Stimulated activated CD8-positive, alpha-beta memory T cell treated with anti-CD3 and anti-CD28 coated beads, Interleukin-4, amount 100 ng/mL, for 1 hour (primary cell): ENCODE measurements around the gene RAB39A.
"Not testable (repeated sequence)": the region's sequence is repeated elsewhere in the genome, so short reads cannot be mapped to it uniquely, and the experiment has no call there.

Source experiments
- DNase-seq, 2 donors: peaks; one replicate each; pipeline ENCODE4 v3.0.0-alpha.2; 2020; ENCODE audit warnings: low read depth in 2 of 2, low spot score in 1 of 2

The RAB39A gene, protein sequence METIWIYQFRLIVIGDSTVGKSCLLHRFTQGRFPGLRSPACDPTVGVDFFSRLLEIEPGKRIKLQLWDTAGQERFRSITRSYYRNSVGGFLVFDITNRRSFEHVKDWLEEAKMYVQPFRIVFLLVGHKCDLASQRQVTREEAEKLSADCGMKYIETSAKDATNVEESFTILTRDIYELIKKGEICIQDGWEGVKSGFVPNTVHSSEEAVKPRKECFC

DNA sequence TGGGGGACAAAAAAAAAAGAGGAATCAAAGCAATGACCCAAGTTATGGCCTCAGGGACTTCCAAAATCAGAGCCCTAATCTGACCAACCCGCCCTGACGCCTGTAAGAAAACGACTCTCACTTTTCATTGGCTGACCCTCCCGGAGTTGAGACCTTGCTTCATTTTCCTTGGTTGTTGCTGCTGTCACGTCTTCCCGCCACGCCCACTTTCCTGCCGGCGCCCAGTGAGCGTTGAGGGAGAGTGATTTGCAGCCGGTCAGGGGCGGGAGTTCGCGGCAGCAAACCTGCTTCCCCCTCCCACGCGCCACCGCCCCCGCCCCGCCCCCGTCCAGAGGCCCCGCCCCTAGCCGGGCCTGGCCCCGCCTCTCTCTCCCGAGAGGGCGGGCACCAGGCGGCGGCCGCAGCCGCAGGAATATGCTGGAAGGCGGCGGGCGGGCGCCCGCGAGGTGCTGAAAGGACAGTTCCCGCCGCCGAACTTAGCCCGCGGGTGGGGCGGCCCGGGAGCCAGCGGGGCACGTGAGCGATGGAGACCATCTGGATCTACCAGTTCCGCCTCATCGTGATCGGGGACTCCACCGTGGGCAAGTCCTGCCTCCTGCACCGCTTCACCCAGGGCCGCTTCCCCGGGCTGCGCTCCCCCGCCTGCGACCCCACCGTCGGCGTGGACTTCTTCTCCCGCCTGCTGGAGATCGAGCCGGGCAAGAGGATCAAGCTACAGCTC is at the start of gene RAB39A:
Gene RAB39A (plus strand): TSS at position 403 of the 721 bp plus-strand sequence. CDS start 121 bp downstream, at position 524.
- peak in 1 of 2 donors; percentile 14 for DNase-seq

DNA sequence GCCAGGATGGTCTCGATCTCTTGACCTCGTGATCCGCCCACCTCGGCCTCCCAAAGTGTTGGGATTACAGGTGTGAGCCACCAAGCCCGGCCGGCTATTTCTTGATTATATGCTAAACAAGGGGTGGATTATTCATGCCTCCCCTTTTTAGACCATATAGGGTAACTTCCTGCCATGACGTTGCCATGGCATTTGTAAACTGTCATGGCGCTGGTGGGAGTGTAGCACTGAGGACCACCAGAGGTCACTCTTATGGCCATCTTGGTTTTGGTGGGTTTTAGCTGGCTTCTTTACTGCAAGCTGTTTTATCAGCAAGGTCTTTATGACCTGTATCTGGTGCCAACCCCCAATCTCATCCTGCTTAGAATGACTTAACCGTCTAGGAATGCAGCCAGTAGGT is 46.8 kb upstream of the RAB39A start:
- DNase-seq, result not testable (repeated sequence)

DNA sequence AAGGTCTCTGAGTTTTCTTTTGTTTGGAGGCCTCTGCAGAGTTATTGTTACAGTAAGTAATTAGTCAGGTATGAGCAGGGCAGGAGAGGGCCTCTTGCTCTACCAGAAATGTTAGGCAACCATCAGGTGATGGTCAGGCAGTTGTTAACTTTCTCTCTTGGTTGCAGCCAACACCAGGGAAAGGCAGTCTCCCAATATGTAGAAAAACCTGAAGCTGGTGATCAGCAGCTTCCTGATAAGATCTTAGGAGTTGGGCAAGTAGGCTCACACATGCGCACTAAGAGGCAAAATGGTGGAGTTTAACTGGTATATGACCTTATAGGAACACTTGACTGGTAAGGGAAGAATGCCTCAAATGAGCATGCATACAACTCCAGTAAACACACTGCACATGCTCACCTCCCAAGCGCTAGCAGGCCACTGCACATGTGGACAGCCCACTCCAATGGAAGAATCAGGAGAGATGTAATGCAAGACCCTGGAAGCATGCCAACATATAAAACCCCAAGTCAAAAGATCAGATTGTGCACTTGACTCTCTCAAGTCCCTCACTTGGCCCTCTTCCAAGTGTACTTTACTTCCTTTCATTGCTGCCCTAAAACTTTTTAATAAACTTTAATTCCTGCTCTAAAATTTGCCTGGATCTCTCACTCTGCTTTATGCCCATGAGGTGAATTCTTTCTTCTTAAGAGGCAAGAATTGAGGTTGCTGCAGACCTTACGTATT is 46.0 kb upstream of the RAB39A start:
- no peak for DNase-seq

DNA sequence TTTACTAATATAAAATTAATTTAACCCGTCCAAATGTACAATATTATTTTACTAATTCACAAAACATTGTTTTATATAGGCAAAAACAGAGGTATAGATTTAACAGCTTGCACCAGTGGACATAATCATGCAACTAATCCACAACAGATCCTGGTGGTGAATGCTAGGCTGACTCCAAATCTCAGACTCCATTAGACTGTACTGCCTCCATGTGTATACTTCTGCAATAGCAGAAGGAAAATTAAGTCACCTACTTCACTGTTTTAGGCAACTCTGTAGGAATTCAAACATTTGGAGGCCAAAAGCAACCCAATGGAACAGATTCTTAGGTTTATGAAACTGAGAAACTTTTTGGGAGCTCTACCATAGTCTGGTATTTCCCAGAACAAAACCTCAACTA is 30.0 kb upstream of the RAB39A start:
- DNase-seq, result no peak

DNA sequence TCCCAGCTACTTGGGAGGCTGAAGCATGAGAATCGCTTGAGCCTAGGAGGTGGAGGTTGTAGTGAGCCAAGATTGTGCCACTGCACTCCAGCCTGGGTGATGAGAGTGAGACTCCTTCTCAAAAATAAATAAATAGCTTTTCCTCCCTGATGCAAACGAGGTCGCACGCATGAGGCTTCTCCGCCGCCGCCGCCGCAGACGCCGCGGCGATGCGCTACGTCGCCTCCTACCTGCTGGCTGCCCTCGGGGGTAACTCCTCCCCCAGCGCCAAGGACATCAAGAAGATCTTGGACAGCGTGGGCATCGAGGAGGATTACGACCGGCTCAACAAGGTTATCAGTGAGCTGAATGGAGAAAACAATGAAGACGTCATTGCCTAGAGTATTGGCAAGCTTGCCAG is 20.0 kb upstream of the RAB39A start:
- no peak for DNase-seq

DNA sequence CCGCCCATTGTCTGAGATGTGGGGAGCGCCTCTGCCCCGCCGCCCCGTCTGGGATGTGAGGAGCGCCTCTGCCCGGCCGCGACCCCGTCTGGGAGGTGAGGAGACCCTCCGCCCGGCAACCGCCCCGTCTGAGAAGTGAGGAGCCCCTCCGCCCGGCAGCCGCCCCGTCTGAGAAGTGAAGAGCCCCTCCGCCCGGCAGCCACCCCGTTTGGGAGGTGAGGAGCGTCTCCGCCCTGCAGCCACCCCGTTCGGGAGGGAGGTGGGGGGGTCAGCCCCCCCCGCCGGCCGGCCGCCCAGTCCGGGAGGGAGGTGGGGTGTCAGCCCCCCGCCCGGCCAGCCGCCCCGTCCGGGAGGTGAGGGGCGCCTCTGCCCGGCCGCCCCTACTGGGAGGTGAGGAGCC is 15.8 kb upstream of the RAB39A start:
- DNase-seq, result not testable (repeated sequence)

DNA sequence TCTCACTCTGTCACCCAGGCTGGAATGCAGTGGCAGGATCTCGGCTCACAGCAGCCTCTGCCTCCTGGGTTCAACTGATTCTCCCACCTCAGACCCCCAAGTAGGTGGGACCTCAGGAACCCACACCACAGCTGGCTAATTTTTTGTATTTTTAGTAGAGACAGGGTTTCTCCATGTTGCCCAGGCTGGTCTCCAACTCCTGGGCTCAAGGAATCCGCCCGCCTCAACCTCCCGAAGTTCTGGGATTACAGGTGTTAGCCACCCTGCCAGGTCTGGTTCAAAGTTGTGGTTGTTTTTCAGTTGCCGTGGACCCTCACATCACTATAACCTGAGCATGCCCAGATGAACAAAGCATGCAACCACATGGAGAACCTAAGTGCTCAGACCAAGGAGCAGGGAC is 13.0 kb upstream of the RAB39A start:
- no peak for DNase-seq

DNA sequence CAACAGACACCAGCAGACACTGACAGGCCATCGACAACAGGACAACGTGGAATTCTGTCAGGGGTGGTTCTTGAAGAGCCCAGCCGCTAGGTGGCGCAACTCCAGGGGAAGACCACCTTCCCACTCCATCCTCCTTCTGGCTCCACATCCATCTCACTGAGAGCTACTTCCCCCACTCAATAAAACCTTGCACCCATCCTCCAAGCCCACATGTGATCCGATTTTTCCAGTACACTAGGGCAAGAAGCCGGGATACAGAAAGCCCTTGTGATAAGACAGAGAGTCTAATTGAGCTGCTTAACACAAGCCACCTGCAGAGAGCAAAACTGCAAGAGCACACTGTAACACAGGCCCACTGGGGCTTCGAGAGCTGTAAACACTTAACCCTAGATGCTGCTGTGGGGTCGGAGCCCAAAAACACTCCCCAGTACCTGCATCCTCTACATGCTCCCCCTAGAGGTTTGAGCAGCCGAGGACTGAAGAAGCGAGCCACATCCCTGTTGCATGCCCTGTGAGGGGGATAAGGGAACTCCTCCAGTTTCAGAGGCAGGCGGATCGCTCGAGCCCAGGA is 11.5 kb upstream of the RAB39A start:
- no peak for DNase-seq

DNA sequence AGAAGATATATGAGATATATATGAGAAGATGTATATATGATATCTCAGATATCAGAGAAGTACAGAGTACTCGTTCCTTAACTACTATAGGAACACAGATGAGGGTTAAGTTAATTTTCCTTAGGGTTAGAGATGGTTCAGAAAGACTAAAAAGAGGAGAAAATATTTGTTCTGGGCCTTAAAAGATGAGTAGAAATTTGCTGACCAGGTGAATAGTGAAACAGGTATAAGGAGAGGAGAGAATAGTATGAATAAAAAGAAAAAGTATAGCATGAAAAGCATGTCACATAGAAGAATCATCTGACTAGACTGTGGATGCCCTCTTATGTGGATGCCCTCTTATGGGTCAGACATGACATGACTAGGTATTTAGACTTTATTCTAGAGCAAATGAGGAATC is 6.3 kb upstream of the RAB39A start:
- no peak for DNase-seq

DNA sequence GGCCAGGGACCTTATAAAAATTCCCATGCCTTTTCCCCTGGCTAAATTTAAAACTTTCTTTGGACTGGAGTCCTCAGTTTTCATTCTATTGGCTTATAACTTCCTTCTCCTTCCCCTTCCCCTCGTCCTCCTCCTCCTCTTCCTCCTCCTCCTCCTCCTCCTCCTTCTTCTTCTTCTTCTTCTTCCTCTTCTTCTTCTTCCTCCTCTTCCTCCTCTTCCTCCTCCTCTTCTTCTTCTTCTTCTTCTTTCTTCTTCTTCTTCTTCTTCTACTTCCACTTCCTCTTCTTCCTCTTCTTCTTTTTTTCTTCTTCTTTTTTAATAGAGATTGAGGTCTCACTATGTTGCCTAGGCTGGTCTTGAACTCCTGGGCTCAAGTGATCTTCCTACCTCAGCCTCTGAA is 4.7 kb upstream of the RAB39A start:
- not testable (repeated sequence) for DNase-seq

DNA sequence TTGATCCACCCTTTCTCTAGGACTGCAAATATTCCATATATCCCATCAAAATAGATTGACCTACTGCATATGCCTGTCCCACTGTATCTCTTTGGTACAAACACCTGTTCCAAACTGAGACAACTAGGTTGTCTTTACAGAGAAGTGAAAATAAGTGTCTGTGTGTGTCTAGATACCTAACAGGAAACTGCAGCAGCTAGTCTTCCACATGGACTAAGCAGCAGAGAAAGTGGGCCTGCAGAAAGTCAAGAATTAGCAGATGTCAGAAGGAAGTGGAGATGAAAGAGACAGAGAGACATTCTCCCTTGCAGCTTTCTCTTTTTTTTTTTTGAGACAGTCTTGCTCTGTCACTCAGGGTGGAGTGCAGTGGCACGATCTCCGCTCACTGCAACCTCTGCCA is 3.9 kb upstream of the RAB39A start:
- DNase-seq, result no peak

DNA sequence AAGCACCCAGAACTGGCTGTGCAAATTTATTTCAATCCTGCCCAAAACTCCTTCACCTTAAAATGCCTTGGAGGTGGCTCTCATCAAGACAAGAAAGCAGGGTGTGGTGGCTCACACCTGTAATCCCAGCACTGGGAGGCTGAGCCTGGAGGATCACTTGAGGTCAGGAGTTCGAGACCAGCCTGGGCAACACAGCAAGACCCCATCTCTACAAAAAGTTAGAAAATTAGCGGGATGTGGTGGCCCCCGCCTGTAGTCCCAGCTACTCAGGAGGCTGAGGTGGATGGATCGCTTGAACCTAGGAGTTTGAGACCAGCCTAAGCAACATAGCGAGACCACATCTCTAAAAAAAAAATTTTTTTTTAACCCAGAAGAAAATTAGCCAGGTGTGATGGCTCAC is 689 bp upstream of the RAB39A start:
- no peak for DNase-seq

DNA sequence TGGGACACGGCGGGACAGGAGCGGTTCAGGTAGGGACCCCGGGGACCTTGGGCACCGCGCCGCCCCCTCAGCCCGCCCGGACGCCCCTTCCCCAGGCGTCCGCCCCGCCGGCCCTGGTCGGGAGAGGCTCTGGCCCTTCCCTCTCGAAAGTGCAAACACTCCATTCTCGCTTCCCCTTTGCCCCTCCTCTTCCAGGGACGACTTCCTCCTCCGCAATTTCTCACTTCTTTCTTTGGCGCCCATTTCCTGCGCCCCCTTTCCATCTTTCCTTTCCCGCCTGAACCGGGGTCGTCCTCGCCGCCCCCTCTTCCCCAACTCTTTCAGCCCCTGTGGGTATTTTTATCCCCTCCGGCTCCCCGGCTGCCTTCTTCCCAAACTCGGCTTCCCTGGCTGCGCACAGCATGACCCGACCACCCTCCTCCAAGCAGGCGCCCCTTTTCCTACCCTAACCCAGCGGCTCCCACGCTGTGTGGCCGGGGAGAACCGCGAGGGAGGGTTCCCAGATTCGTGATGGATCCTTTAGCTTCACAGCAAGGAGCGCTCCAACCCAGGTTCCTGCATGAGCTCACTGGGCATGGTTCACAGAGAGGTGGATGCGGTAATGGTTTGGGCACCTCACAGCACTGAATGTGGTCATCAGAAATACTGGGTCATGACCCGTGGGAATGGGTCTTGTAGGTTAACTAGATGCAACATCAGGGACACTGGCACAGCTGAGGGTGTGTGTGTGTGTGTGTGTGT is 689 bp downstream of the RAB39A start:
- DNase-seq, result no peak

DNA sequence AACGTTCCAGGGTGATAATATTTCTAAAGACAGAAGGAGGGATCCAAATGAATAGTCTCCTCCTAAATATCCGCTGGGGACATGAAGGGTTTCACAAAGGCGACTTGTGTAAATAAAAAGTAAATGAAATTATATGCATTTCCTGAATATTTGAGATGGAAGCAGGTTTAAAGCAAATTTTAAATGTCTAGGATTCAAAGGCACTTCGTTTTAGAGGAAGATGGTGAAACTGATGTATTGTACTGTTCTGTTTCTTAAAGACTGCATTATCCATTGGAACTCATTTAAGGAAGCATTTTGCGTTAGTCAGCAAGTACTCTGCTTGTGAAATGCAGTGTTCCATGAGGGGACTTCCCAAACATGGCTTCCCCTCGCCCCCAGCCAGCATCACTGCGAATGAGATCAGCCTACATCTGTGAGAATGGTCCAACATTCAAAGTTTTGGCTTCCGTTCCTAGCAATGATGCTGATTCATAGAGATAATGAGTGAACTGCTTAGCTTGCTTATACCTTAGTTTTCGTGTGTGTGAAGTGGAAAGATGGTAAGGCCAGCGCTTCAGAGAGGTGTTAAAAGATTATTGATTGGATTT is 1.5 kb downstream of the RAB39A start:
- no peak for DNase-seq

DNA sequence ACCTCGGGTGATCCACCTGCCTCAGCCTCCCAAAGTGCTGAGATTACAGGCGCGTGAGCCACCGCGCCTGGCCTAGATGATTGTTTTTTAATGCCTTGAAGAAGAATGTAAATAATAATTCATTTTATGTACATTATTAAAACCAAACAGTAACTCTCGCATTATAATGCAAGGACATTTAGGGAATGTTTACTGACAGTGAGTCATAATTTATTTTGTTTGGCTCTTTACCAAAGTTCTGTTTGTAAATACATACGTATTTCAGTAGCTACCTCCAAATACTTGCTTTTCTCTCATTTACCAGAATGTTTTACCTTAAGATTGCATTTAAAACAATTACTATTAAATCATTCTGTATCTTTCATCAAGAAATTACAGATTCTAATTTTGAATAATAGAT is 3.0 kb downstream of the RAB39A start:
- DNase-seq, result no peak

DNA sequence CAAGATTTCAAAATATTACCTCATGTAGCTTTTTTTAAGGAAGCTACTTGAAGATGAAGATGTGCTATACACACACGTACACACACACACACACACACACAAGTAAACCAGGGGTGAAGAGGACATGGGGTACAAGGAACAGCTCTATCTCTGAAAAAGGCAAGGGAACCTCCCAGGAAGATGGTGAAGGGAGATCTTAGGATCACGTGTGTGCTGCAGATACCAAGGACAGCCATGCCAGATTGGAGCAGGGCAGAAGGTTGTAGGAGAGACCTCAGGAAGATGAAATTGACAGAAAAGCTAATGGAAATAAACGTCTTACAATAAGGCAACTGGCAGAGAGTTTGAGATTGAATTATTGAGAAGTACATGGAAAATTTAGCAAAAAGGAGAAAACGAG is 19.7 kb downstream of the RAB39A start:
- no peak for DNase-seq

DNA sequence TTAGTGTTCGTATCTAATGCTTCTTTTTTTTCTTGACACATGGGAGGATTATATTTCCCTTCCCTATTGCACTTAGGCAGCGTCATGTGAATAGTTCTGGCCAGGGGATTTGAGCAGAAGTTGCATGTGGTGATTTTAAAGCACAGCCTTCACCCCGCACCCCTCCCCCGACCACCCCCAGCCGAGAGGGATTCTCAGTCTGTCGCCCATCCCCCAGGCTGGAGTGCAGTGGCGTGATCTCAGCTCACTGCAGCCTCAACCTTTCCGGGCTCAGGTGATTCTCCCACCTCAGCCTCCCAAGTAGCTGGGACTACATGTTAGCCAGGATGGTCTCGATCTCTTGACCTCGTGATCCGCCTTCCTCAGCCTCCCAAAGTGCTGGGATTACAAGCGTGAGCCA is 20.1 kb downstream of the RAB39A start:
- DNase-seq, result not testable (repeated sequence)

DNA sequence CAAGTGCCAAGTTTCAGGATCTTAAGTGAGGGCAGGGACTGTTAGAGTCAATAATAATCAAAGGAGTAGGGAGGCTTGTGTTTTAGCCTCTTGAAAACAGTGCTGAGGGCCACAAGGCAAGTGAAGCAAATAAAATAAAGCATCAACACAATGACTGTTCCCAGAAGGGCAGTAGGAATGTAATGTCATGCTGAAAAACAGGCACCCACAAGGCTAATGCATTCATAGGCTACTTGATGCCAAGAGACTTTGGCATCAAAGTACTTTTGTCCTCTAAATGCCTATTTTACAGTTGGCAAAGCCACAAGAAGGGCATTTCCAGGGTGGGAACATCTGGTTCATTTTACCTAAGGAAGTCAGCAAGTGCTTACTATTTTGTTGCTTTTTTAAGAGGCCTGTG is 22.9 kb downstream of the RAB39A start:
- DNase-seq, result no peak

DNA sequence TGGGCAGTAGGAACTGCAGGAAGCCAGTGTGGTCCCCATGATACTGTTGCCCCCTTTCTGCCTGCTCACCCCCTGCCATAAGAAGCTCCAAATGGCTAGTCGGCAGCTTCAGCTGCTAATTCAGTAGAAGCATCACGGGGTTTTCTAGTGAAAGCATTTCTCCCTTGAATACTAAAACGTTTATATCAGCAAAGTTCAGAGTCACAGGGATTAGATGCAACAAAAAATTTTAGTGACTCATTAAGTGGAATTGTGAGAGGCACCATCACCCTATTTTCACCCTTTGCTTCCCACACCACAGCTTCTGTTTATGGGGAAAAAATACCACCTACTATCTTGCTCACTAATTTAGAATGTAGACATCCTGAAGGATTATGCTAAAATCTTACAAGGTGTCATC is 25.2 kb downstream of the RAB39A start:
- DNase-seq, result no peak

DNA sequence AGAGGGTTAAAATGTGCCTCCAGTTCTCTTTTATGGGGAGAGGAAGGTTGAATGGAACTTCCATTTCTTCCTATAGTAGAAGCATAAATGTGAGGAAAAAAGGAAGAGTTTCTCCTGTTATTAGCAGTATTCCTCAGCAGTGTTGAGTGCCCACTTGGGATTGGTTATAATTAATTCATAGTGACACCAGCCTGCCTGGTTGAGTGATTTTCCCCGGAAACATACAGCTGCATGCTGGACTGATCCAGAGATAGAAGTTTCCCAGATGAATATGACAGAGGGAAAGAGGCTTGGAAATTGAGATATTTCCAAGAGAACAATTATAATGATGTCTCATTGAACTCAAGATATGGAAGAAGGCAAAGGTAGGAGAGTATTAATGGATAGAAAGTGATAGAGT is 28.3 kb downstream of the RAB39A start:
- no peak for DNase-seq

DNA sequence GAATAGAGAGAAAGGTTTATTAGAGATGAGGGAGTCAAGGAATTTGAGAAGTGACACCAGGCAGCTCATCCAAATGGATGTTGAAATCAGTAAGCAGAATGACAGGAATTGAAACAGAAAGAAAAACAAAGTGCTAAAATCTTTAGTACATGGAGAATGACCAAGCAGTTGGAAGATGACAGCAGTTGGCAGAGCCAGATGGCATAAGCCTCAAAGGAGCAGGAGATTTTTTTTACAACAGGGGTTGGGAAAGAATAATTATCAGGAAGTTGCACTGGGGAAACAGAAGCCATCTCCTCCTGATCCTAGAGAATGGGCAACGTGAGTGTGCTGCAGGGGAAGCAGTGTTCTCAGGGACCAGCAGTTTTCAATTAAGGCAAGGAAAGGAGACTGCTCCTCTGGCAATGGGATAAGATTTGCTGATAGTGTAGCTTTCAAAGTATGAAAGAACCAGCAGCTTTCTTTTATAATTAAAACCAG is 28.9 kb downstream of the RAB39A start:
- no peak for DNase-seq
